ENCODE results near the gene ADCY1. TPM values are rescaled to one million over a fixed set of nuclear protein-coding genes. Genes with fewer than 3 reads are reported as not detected.

The ADCY1 gene
- total RNA-seq, 2 donors from 2014 or later, result 1.1 TPM

- Histone ChIP-seq H3K27ac (no peak overlapping the region), H3K4me1 (no peaks in the 10 kb centered on the region), H3K36me3 (no peaks in the 10 kb centered on the region), H3K9me3 (no peaks in the 10 kb centered on the region), H3K27me3 (no peaks in the 10 kb centered on the region), H3K4me3 (no peak overlapping the region), H3K9ac (ENCODE audit: low read depth in 2 of 2, low read length in 2 of 2) (no peak overlapping the region)
- no peak for TF ChIP-seq CTCF (IDR thresholded peaks at IDR 0.05)
- intact Hi-C loops (cut with DNase I), result no loop called here
- DNase-seq, result no peak
Observed at GRCh38 chr7:45657136-45657889, 83.1 kb downstream of the ADCY1 start.

- TF ChIP-seq CTCF (IDR thresholded peaks at IDR 0.05), result no peak
- Histone ChIP-seq H3K27ac (no peak overlapping the region), H3K9me3 (no peaks in the 10 kb centered on the region), H3K4me1 (no peaks in the 10 kb centered on the region), H3K4me3 (no peak overlapping the region), H3K27me3 (no peaks in the 10 kb centered on the region), H3K9ac (ENCODE audit: low read depth in 2 of 2, low read length in 2 of 2) (no peak overlapping the region), H3K36me3 (no peaks in the 10 kb centered on the region)
- intact Hi-C loops (cut with DNase I), result no loop called here
- DNase-seq, result no peak
Observed at GRCh38 chr7:45657890-45658715, 83.9 kb downstream of the ADCY1 start.

- intact Hi-C loops (cut with DNase I), result no loop called here
Observed at GRCh38 chr7:45658716-45659495, 84.7 kb downstream of the ADCY1 start.

GRCh38 chr7:45659496-45660139, 85.5 kb downstream of the ADCY1 start:
- H3K27ac ChIP-seq, result no peak overlapping the region
- DNase-seq, result no peak
- no peaks in the 10 kb centered on the region for H3K27me3 ChIP-seq
- H3K9ac ChIP-seq (ENCODE audit: low read depth in 2 of 2, low read length in 2 of 2), result no peak overlapping the region
- H3K4me1 ChIP-seq, result no peaks in the 10 kb centered on the region
- no peak overlapping the region for H3K4me3 ChIP-seq
- H3K36me3 ChIP-seq, result no peaks in the 10 kb centered on the region
- intact Hi-C loops (cut with DNase I), result loop anchor here (5.0 kb wide), 1 partner anchor 198 kb away; no protein-coding TSS in a partner anchor
- no peaks in the 10 kb centered on the region for H3K9me3 ChIP-seq
- no peak for TF ChIP-seq CTCF (IDR thresholded peaks at IDR 0.05)

More at GRCh38 chr7:45658716-45659495, 84.7 kb downstream of the ADCY1 start:
- Histone ChIP-seq H3K4me1 (no peaks in the 10 kb centered on the region), H3K36me3 (no peaks in the 10 kb centered on the region), H3K4me3 (no peak overlapping the region), H3K9me3 (no peaks in the 10 kb centered on the region), H3K9ac (ENCODE audit: low read depth in 2 of 2, low read length in 2 of 2) (no peak overlapping the region), H3K27me3 (no peaks in the 10 kb centered on the region), H3K27ac (no peak overlapping the region)
- no peak for TF ChIP-seq CTCF (IDR thresholded peaks at IDR 0.05)
- DNase-seq, result no peak
